Mesenchymal stem cell (in vitro differentiated cells and primary cell): Measurements from ENCODE around the gene KAT6B.

ENCODE experiments used
- DNase-seq: peaks from one replicate; pipeline ENCODE4 v3.0.0-alpha.2; 2013
- H2AFZ ChIP-seq: one replicate; pipeline ENCODE4 v1.6.1; 2013; ENCODE audit warnings: low read depth, mild to moderate bottlenecking, control low read depth, inconsistent platforms, low read length, moderate library complexity
- H2AK5ac ChIP-seq: 2 replicates; pipeline ENCODE4 v1.6.1; 2013; ENCODE audit warnings: low read length, moderate library complexity, mild to moderate bottlenecking, inconsistent platforms; ENCODE audit not compliant: severe bottlenecking
- H2BK120ac ChIP-seq: one replicate; pipeline ENCODE4 v1.6.1; 2013; ENCODE audit warnings: low read depth, mild to moderate bottlenecking, inconsistent platforms, low read length, moderate library complexity
- H2BK12ac ChIP-seq, 2 experiments: one replicate each; pipeline ENCODE4 v1.6.1; 2013; ENCODE audit warnings: inconsistent platforms in 2 of 2, low read length in 2 of 2, mild to moderate bottlenecking in 2 of 2, moderate library complexity in 2 of 2, control low read depth in 1 of 2
- H2BK15ac ChIP-seq: one replicate; pipeline ENCODE4 v1.6.1; 2013; ENCODE audit warnings: mild to moderate bottlenecking, low read depth, inconsistent platforms; ENCODE audit not compliant: poor library complexity, severe bottlenecking
- H2BK5ac ChIP-seq: 2 replicates; pipeline ENCODE4 v1.6.1; 2013; ENCODE audit warnings: low read depth, mild to moderate bottlenecking, low read length, control low read depth, inconsistent platforms; ENCODE audit not compliant: poor library complexity, severe bottlenecking
- H3K14ac ChIP-seq, 2 experiments: one replicate each; pipeline ENCODE4 v1.6.1; 2013; ENCODE audit warnings: inconsistent platforms in 2 of 2, low read length in 2 of 2, control low read depth in 1 of 2, mild to moderate bottlenecking in 1 of 2, moderate library complexity in 1 of 2
- H3K18ac ChIP-seq, 2 experiments: one replicate each; pipeline ENCODE4 v1.6.1; 2013; ENCODE audit warnings: inconsistent platforms in 2 of 2, low read length in 2 of 2, control low read depth in 1 of 2, low read depth in 1 of 2, mild to moderate bottlenecking in 1 of 2
- H3K23ac ChIP-seq, 2 experiments: one replicate each; pipeline ENCODE4 v1.6.1; 2013; ENCODE audit warnings: inconsistent platforms in 2 of 2, low read length in 2 of 2, mild to moderate bottlenecking in 2 of 2, moderate library complexity in 2 of 2, control low read depth in 1 of 2
- H3K27ac ChIP-seq: 2 replicates; pipeline ENCODE4 v1.5.1; 2013; ENCODE audit warnings: mild to moderate bottlenecking, moderate library complexity, low read length, control low read depth, inconsistent platforms; ENCODE audit not compliant: poor library complexity, severe bottlenecking
- H3K27me3 ChIP-seq, 2 experiments: 2 replicates each; pipeline versions ENCODE4 v1.6.1 to v1.7.0; 2013; ENCODE audit warnings: low read length in 2 of 2, mild to moderate bottlenecking in 2 of 2, moderate library complexity in 2 of 2, control low read depth in 1 of 2, inconsistent platforms in 1 of 2; ENCODE audit not compliant: control insufficient read depth in 1 of 2, insufficient read depth in 1 of 2
- H3K36me3 ChIP-seq, 2 experiments: 2 replicates each; pipeline versions ENCODE4 v1.6.1 to v1.7.0; 2013; ENCODE audit warnings: low read length in 2 of 2, control low read depth in 1 of 2, inconsistent platforms in 1 of 2, low read depth in 1 of 2, mild to moderate bottlenecking in 1 of 2; ENCODE audit not compliant: insufficient read depth in 2 of 2, control insufficient read depth in 1 of 2
- H3K4ac ChIP-seq, 2 experiments: one replicate each; pipeline ENCODE4 v1.6.1; 2013; ENCODE audit warnings: inconsistent platforms in 2 of 2, low read length in 2 of 2, mild to moderate bottlenecking in 2 of 2, moderate library complexity in 2 of 2, control low read depth in 1 of 2, low read depth in 1 of 2
- H3K4me1 ChIP-seq: 2 replicates; pipeline ENCODE4 v1.6.1; 2013; ENCODE audit warnings: low read depth, low read length, control low read depth; ENCODE audit not compliant: control insufficient read depth, insufficient read depth
- H3K4me2 ChIP-seq: 2 replicates; pipeline ENCODE4 v1.6.1; 2013; ENCODE audit warnings: low read length, mild to moderate bottlenecking, inconsistent platforms; ENCODE audit not compliant: poor library complexity, severe bottlenecking
- H3K4me3 ChIP-seq, 2 experiments: 2 replicates each; pipeline versions ENCODE4 v1.5.1 to v1.7.0; 2013; ENCODE audit warnings: low read length in 2 of 2, mild to moderate bottlenecking in 2 of 2, control low read depth in 1 of 2, low read depth in 1 of 2; ENCODE audit not compliant: insufficient read depth in 1 of 2
- H3K79me1 ChIP-seq: replicated peaks from 2 replicates; pipeline ENCODE4 v1.6.1; 2013; ENCODE audit warnings: mild to moderate bottlenecking, control low read depth, low read length, inconsistent platforms; ENCODE audit not compliant: poor library complexity, severe bottlenecking
- H3K9ac ChIP-seq: 2 replicates; pipeline ENCODE4 v1.7.0; 2013; ENCODE audit warnings: mild to moderate bottlenecking, low read length, moderate library complexity
- H3K9me3 ChIP-seq: 2 replicates; pipeline ENCODE4 v1.7.0; 2013; ENCODE audit warnings: mild to moderate bottlenecking, low read length; ENCODE audit not compliant: control insufficient read depth
- H4K8ac ChIP-seq: one replicate; pipeline ENCODE4 v1.6.1; 2013; ENCODE audit warnings: inconsistent platforms, mild to moderate bottlenecking, low read length, moderate library complexity
- H4K91ac ChIP-seq: one replicate; pipeline ENCODE4 v1.6.1; 2013; ENCODE audit warnings: mild to moderate bottlenecking, low read length, inconsistent platforms
- WGBS: methylation state at CpG from one replicate; pipeline ENCODE4 v1.1.7; 2013; ENCODE audit warnings: mixed read lengths; 5-methylcytosine and 5-hydroxymethylcytosine counted together

The KAT6B gene

DNA sequence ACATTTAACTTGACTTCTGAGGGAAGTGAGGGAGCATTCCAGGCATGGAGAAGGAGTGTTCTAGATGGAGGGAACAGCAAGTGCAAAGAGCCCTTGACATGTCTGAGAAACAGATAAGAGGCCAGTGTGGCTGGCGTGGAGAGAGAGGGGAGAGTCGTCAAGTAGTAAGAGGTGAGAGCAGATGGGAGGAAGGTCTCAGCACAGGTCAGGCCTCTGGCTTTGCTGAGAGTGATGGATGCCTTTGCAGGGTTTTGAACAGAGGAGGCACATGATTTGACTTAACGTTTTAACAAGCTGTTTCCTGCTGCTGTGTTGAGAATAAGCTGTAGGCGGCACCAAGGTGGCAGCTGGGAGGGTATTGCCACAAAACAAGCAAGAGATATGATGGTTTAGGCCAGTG, 97.2 kb downstream of the KAT6B start:
- peak overlapping the region in 1 of 2 experiments; percentile 79 for H3K14ac ChIP-seq
- DNase-seq, result peak; percentile 45
- H3K27me3 ChIP-seq, result no peaks in the 10 kb centered on the region
- WGBS, result 6% methylated on average over 4 of the region's 4 CpGs
- no peak overlapping the region for H2BK15ac ChIP-seq
- H4K91ac ChIP-seq, result peak overlapping the region; percentile 67
- H3K9ac ChIP-seq, result peak overlapping the region; percentile 76
- H3K23ac ChIP-seq, result peak overlapping the region in 1 of 2 experiments; percentile 42
- peaks cover 17% of the 10 kb centered on the region for H3K79me1 ChIP-seq
- peak overlapping the region; percentile 1 for H2AK5ac ChIP-seq
- peak overlapping the region; percentile 8 for H4K8ac ChIP-seq
- H2BK5ac ChIP-seq, result no peak overlapping the region
- peak overlapping the region in 1 of 2 experiments; percentile 38 for H3K4me3 ChIP-seq
- no peak overlapping the region for H2AFZ ChIP-seq
- peak overlapping the region; percentile 51 to 94 for H2BK12ac ChIP-seq
- no peak overlapping the region for H3K4me2 ChIP-seq
- H3K4ac ChIP-seq, result peak overlapping the region in 1 of 2 experiments; percentile 54
- H3K18ac ChIP-seq, result peak overlapping the region; percentile 50 to 58
- H2BK120ac ChIP-seq, result peak overlapping the region; percentile 93
- H3K4me1 ChIP-seq, result peaks cover 14% of the 10 kb centered on the region
- no peaks in the 10 kb centered on the region for H3K36me3 ChIP-seq
- H3K27ac ChIP-seq, result peak overlapping the region; percentile 1
- H3K9me3 ChIP-seq, result peaks cover 2% of the 10 kb centered on the region

DNA sequence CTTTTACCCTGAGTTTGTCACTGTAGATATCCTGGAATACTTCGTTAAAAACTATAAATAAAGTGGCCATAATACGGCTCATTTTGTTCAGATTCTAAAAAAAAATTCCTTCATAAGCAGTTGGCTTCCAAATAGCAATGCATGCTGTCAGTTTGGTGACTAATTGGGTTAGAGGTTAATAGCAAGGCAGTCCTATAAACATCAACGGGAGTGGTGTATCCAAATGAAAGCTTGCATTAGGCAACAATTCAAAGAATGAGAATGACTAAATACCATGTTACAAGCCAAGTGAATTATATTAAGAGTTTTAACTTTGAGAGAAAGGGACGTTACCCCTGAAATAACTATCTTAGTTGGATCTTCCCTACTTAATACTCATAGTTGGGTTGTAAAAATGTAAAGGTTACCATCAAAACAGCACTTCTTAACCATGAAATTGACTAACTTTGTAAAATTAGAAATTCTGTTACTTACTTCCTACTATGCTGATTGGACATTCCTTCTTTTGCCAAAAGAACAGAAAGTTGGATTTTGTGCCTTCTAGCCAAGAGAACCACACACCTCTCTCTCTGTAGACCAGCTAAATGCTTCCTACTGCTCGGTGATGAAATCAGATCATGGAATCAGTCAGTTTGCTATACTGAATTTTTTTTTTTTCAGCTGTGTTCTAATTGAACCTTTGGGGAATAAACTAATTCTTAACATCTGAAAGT, 98.0 kb downstream of the KAT6B start:
- Histone ChIP-seq H3K4ac (no peak overlapping the region), H3K4me1 (peaks cover 14% of the 10 kb centered on the region), H3K23ac (no peak overlapping the region), H3K14ac (no peak overlapping the region), H3K18ac (no peak overlapping the region), H3K27ac (peak overlapping the region; percentile 78), H3K4me3 (peak overlapping the region in 1 of 2 experiments; percentile 57), H3K79me1 (peaks cover 16% of the 10 kb centered on the region), H3K27me3 (no peaks in the 10 kb centered on the region), H2BK5ac (no peak overlapping the region), H4K8ac (no peak overlapping the region), H3K36me3 (no peaks in the 10 kb centered on the region), H4K91ac (no peak overlapping the region), H3K9ac (peak overlapping the region; percentile 76), H2AFZ (no peak overlapping the region), H3K4me2 (no peak overlapping the region), H2BK120ac (no peak overlapping the region), H2BK12ac (no peak overlapping the region), H2BK15ac (no peak overlapping the region), H2AK5ac (no peak overlapping the region), H3K9me3 (peaks cover 2% of the 10 kb centered on the region)
- WGBS, result 0% methylated on average over 1 of the region's 5 CpGs
- DNase-seq, result peak; percentile 94

DNA sequence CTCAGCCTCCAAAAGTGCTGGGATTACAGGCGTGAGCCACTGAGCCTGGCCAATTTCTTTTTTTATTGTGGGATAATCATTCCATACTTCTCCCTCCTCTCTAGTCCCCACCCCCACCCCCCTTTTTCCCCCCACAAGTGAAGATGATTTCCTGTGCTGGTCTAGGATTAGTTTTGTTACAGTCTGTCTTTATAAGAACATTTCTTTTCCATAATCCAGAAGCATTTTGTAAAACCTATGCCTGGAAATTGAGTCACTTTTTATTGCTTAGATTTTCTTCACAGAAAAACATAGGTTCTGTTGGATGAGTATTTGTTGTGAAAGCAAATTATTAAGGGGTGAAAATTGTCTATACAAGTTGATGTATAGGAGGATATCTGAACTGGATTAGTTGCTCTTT, 98.9 kb downstream of the KAT6B start:
- no peak overlapping the region for H4K91ac ChIP-seq
- no peak overlapping the region for H3K14ac ChIP-seq
- H3K23ac ChIP-seq, result no peak overlapping the region
- no peaks in the 10 kb centered on the region for H3K9me3 ChIP-seq
- H3K4me3 ChIP-seq, result peak overlapping the region in 1 of 2 experiments; percentile 57
- no peak overlapping the region for H2BK15ac ChIP-seq
- H4K8ac ChIP-seq, result no peak overlapping the region
- no peak overlapping the region for H3K27ac ChIP-seq
- peaks cover 13% of the 10 kb centered on the region for H3K79me1 ChIP-seq
- H3K4ac ChIP-seq, result no peak overlapping the region
- peaks cover 14% of the 10 kb centered on the region for H3K4me1 ChIP-seq
- H3K27me3 ChIP-seq, result no peaks in the 10 kb centered on the region
- no CpG with 5 or more reads among the region's 1 CpG for WGBS
- no peak overlapping the region for H3K18ac ChIP-seq
- no peak overlapping the region for H3K4me2 ChIP-seq
- no peak for DNase-seq
- no peaks in the 10 kb centered on the region for H3K36me3 ChIP-seq
- no peak overlapping the region for H2BK120ac ChIP-seq
- peak overlapping the region; percentile 76 for H3K9ac ChIP-seq
- no peak overlapping the region for H2AK5ac ChIP-seq
- no peak overlapping the region for H2BK5ac ChIP-seq
- H2BK12ac ChIP-seq, result no peak overlapping the region
- H2AFZ ChIP-seq, result no peak overlapping the region

DNA sequence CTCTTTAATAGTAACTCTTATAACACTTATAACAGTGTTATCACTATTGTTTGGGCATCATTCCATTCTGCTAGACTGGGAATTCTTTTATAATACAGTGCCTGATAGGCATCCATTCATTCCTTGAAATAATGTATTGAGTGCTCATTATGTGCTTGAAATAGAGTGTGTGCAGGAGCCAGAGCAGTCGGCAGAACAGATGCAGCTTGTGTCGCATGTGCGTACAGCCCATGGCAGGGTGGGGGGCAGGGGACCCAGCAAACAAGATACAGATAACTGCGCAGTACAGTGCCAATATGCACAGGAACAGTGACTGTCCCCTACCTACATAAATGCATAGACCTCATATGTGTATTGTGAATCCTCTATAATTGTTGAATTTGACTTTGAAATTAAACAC, 99.3 kb downstream of the KAT6B start:
- Histone ChIP-seq H3K4me3 (no peak overlapping the region), H3K36me3 (no peaks in the 10 kb centered on the region), H2BK15ac (no peak overlapping the region), H2BK5ac (no peak overlapping the region), H2BK120ac (no peak overlapping the region), H2BK12ac (peak overlapping the region in 1 of 2 experiments; percentile 97), H3K4me1 (peaks cover 14% of the 10 kb centered on the region), H3K79me1 (peaks cover 11% of the 10 kb centered on the region), H2AK5ac (no peak overlapping the region), H3K4me2 (no peak overlapping the region), H4K8ac (no peak overlapping the region), H3K23ac (no peak overlapping the region), H3K9me3 (no peaks in the 10 kb centered on the region), H3K9ac (peak overlapping the region; percentile 76), H4K91ac (no peak overlapping the region), H3K14ac (peak overlapping the region in 1 of 2 experiments; percentile 61), H3K18ac (peak overlapping the region; percentile 34 to 79), H3K27ac (no peak overlapping the region), H3K27me3 (no peaks in the 10 kb centered on the region), H3K4ac (no peak overlapping the region), H2AFZ (no peak overlapping the region)
- WGBS, result 84% methylated on average over 3 of the region's 4 CpGs
- DNase-seq, result no peak
